ENCODE results near the gene VASH1. TPM values are rescaled to one million over a fixed set of nuclear protein-coding genes. Genes with fewer than 3 reads are reported as not detected.

The VASH1 gene
- total and polyA plus RNA-seq, 2 experiments from 2014 or later, result 0.78 to 2.8 TPM

GRCh38 chr14:76780875-76781647 lies 19.8 kb downstream of the VASH1 start (continued):
- TF ChIP-seq CTCF (conservative IDR thresholded peaks at IDR 0.05; ENCODE audit: low read depth in 2 of 2) (no peak), CREB1 (CRISPR knock-in tag; IDR thresholded peaks at IDR 0.05; ENCODE audit: low read depth) (no peak), REST (IDR thresholded peaks at IDR 0.05; ENCODE audit: unreplicated experiment) (no peak)

GRCh38 chr14:76781648-76782051 lies 20.4 kb downstream of the VASH1 start:
- Histone ChIP-seq H3K4me3 (no peak overlapping the region), H4K20me1 (replicated peaks; ENCODE audit: insufficient read depth) (0 out of 2 replicates have a peak, but pooled peaks cover 3% of the 10 kb centered on the region), H3K4me2 (no peak overlapping the region), H3K9me2 (ENCODE audit: insufficient read depth) (no peaks in the 10 kb centered on the region), H3K79me2 (replicated peaks; ENCODE audit: insufficient read depth) (no peaks in the 10 kb centered on the region), H3K27me3 (ENCODE audit: insufficient read depth) (no peaks in the 10 kb centered on the region), H3K27ac (ENCODE audit: low read depth) (no peak overlapping the region), H3F3A (replicated peaks; ENCODE audit: low read depth) (no peaks in the 10 kb centered on the region), H2AFZ (no peak overlapping the region), H3K4me1 (ENCODE audit: insufficient read depth) (no peaks in the 10 kb centered on the region), H3K36me3 (ENCODE audit: insufficient read depth) (peaks cover 4% of the 10 kb centered on the region; the same call in 1 of the 2 replicates)
- H3K4me3 Mint-ChIP-seq, result no peak overlapping the region
- DNase-seq (ENCODE audit: low spot score) (no peak), ATAC-seq (no peak)
- H3K27me3 Mint-ChIP-seq (ENCODE audit: insufficient read depth, low read depth, poor library complexity), result peaks cover 13% of the 10 kb centered on the region
- H3K4me1 Mint-ChIP-seq, result peaks cover 22% of the 10 kb centered on the region
- peaks cover 25% of the 10 kb centered on the region for H3K36me3 Mint-ChIP-seq (ENCODE audit: low read depth)
- no peak overlapping the region for H3K27ac Mint-ChIP-seq
- H3K9me3 Mint-ChIP-seq, result no peaks in the 10 kb centered on the region
- TF ChIP-seq POLR2AphosphoS5 (IDR thresholded peaks at IDR 0.05; ENCODE audit: low read depth) (no peak), ZNF114 (CRISPR knock-in tag; IDR thresholded peaks at IDR 0.05) (no peak), EZH2phosphoT487 (IDR thresholded peaks at IDR 0.05; ENCODE audit: unreplicated experiment) (no peak), STAT1 (IDR thresholded peaks at IDR 0.05; ENCODE audit: unreplicated experiment) (no peak), JUNB (IDR thresholded peaks at IDR 0.05; ENCODE audit: unreplicated experiment) (no peak), EZH2 (IDR thresholded peaks at IDR 0.05; ENCODE audit: low read depth, unreplicated experiment) (no peak), NANOG (IDR thresholded peaks at IDR 0.05; ENCODE audit: borderline replicate concordance) (no peak), CREB1 (CRISPR knock-in tag; IDR thresholded peaks at IDR 0.05; ENCODE audit: low read depth) (no peak), CTCF (conservative IDR thresholded peaks at IDR 0.05; ENCODE audit: low read depth in 2 of 2) (no peak), ZNF331 (CRISPR knock-in tag; IDR thresholded peaks at IDR 0.05; ENCODE audit: low read depth) (no peak), REST (IDR thresholded peaks at IDR 0.05; ENCODE audit: unreplicated experiment) (no peak), ETS1 (IDR thresholded peaks at IDR 0.05) (no peak)
